ENCODE data around the gene PXDN.
"Not testable (repeated sequence)": the region's sequence is repeated elsewhere in the genome, so short reads cannot be mapped to it uniquely, and the experiment has no call there.

PXDN gene

GRCh38 chr2:1740716-1741589 is 3.4 kb downstream of the PXDN start:
- no peak for FAIRE-seq

GRCh38 chr2:1739961-1740715 is 4.2 kb downstream of the PXDN start:
- FAIRE-seq = no peak

GRCh38 chr2:1739322-1739957 is 4.9 kb downstream of the PXDN start:
- FAIRE-seq = no peak

GRCh38 chr2:1738646-1739302 is 5.5 kb downstream of the PXDN start:
- FAIRE-seq = no peak

GRCh38 chr2:1738163-1738562 is 6.2 kb downstream of the PXDN start:
- no peak for FAIRE-seq

DNA sequence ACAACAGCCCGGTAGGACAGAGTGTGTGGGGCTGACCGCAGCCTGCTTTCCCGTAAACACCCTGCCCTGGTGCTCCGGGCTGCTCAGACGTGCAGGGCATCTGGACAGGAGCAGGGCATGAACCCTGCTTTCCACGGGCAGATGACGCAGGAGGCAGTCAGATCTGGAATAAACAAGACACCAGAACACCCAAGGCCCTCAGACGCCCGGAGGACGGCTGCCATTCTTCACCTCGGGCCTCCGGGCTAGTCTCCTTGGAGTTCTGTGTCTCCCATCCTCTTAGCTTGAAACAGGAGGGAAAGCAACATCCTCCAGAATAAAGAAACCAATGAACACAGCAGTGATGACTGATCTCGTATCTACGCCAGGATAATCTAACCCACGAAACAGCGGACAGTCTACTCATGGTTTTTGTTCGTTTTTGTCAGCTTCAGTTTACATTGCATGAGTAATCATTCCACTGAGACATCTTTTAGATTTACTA is 7.3 kb downstream of the PXDN start:
- no peak for FAIRE-seq

- no peak for FAIRE-seq
Measured at GRCh38 chr2:1736045-1736444, 8.3 kb downstream of the PXDN start.

- FAIRE-seq = not testable (repeated sequence)
Measured at GRCh38 chr2:1733298-1733697, 11.0 kb downstream of the PXDN start.

DNA sequence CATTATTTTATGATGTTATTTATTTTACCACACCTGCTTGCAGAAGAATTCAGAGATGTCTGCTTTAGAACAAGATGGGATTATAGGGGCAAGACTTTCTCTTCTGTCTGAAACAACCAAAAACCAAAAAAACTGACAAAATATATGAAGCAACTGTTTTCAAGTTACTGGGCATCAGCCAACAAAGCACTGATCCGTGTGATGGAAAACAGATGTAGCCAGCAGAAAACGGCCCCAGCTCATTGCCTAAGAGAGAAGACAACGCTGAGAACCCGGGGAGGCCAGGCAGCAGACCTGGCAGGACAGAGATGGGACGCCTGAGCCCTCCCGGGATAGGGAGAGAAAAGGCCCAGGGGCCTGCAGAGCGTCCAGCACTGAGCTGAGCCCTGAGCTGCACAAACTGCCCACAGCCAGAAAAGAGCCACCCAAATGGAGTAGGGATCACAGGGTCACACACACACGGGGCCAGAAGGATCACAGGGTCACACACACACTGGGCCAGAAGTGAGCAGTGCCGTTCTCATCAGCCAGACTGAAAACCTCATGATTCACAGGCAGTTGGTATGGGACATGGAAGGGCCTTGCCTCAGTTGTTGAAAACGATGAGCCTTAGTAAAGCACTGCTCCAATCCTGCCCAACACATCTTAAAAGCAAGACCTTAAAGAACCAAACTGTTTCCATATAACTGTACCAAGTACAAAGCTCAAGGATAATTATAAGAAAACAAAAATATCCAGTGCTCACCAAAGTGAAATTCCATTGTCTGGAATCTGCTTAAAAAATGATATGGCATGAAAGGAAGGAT is 12.1 kb downstream of the PXDN start:
- FAIRE-seq = no peak

DNA sequence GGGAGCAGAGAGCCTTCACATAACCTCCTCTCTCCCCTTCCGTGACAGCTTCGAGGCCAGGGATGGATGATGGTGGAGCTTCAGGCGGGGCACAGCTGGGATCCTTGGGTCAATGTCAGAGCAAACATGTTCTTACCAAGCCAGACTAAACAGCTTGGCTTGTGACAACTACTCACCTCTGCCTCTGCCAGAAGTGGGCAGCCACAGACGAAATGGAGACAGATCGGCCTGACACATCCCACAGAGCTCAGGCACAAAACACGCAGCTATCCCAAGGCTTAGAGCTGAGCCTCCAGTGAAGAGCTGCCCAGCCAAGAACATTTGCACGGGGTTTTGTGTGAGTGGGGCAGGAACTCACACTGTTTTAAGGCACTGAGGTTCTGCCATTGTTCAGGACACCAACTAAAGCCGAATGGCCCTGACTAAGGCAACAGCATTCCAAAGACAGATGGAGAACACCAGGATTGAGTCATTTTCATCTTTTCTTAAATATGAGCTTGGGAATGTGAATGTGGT is 12.8 kb downstream of the PXDN start:
- FAIRE-seq = no peak

DNA sequence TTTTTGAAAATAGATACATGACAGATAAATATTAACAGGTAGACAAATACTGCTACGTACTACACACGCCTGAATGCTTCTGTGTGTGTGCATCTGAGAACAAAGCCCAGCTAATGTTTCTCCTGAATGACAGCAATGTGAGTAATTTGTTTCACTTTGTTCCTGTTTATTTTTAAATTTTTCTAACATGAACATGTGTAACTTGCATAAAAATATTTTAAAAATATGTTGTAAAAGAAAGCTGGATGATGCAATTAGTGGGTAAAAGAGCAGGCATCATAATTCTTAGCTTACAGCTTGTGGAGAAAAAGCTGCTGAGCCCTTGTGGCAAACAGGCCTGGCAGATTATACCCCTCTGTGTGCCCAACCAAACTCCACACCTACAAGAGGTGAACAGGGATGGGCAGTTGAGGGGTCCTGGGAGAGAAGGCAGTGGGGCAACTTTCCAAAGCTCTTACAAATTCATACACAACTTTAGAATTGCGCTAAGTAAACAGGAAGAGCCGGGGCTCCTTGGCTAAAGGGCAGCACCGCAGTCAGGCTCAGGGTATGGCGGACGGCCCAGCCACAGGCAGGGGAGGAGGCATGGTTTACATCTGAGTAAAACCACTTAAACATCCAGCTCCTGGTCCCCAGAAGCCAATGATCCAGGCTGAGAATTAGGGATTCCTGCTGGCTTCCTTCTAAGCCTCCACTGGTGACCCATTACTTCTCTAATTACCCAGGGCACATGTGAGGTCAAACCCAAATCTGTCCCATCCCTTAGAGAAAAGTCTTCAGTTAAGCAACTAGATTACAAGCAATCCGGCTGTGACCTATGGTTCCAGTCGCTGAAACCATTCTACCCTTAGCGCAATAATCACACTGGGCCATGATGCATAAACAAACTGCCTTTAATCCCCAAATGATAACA is 14.0 kb downstream of the PXDN start:
- FAIRE-seq = no peak

DNA sequence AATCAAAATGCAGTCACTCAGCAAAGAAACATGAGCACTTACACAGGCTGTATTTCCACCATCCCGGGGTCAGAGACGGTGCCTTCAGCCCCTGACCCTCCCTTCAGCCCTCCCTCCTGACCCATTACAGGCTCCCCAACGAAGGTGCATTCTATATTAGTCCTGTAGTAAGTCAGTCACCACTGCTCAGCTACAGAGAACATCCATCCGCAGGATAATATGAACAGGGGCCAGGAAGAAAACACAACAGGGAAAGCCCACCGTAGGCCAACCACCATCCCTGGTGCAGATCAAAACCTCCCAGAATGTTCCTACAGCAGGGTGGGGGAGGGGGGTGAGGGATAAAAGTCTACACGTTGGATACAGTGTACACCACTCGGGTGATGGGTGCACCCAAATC is 15.1 kb downstream of the PXDN start:
- FAIRE-seq = no peak

- no peak for FAIRE-seq
Measured at GRCh38 chr2:1728821-1729220, 15.5 kb downstream of the PXDN start.

GRCh38 chr2:1727796-1728474 is 16.4 kb downstream of the PXDN start:
- no peak for FAIRE-seq

DNA sequence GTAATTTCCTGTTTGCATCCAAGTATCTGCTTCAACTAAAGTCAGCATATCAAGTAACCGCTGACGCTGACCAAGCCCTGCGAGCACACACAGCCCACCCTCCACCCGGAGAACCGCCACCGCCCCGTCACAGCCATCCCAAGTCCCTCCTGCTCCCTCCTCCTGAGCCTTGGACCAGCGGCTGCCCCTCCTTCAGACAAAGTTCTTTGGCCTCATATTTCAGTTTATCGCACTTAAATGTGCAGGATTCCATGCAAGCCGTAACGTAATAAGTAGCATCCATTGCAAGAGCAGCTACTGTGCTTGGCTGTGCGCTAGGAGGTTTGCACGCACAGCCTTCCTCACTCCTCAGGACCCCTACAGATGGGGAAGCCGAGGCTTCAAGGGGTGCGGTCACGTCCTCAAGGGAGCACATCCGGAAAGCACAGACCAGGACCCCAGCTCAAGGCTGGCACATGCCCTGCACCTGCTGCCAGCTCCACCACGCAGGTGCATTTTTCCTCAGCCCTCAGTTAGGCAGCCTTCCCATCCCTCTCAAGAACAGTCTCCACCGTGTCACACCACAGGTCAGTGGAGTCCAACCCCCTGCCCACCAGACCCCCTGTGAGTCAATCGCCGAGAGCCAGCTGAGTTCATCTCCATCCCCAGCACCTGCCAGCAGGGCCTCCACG is 17.1 kb downstream of the PXDN start:
- FAIRE-seq = no peak

DNA sequence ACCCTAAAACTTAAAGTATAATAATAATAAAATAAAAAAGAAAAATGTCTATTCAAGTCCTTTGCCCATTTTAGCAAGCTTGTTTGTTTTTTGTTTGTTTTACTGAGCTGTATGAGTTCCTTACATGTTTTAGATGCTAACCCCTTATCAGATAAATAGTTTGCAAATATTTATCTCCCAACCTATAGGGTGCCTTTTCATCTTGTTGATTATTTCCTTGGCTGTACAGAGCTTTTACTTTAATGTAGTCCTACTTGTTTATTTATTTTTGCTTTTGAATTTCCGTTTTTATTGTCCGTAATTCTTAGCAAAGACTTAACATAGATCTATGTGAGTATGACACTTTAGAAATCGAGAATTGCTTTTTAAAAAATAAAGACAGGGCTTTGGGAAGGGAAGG is 17.8 kb downstream of the PXDN start:
- FAIRE-seq = no peak

- not testable (repeated sequence) for FAIRE-seq
Measured at GRCh38 chr2:1724351-1724750, 20.0 kb downstream of the PXDN start.

GRCh38 chr2:1723397-1724042 is 20.8 kb downstream of the PXDN start:
- no peak for FAIRE-seq

- no peak for FAIRE-seq
Measured at GRCh38 chr2:1722692-1723091, 21.6 kb downstream of the PXDN start.

Data from G401.6 (cell line).